Smooth muscle cell (in vitro differentiated cells): Measurements from ENCODE around the gene HOXA4. TPM values are rescaled to one million over a fixed set of nuclear protein-coding genes. Genes with fewer than 3 reads are reported as not detected.

Source experiments
- DNase-seq: peaks from one replicate; lab custom pipeline; 2025; ENCODE audit not compliant: unreplicated experiment; lab: John Stamatoyannopoulos, UW
- H2AFZ ChIP-seq: fragments of 200-600 bp; sonication (generic); 2 replicates; pipeline ENCODE4 v1.6.0; 2016; ENCODE audit warnings: antibody characterized with exemption, low read depth, mild to moderate bottlenecking
- H3F3A ChIP-seq: fragments of 200-600 bp; sonication (generic); 2 replicates; pipeline ENCODE4 v1.6.0; 2017; ENCODE audit warnings: antibody characterized with exemption, low read depth
- H3K27ac ChIP-seq: fragments of 200-600 bp; sonication (generic); 2 replicates; pipeline ENCODE4 v1.5.1; 2016; ENCODE audit warnings: low read depth, mild to moderate bottlenecking
- H3K27me3 ChIP-seq: fragments of 200-600 bp; sonication (generic); 2 replicates; pipeline ENCODE4 v1.6.1; 2016; ENCODE audit warnings: low read depth, mild to moderate bottlenecking
- H3K36me3 ChIP-seq: fragments of 200-600 bp; sonication (generic); 2 replicates; pipeline ENCODE4 v1.5.1; 2016; ENCODE audit warnings: low read depth
- H3K4me1 ChIP-seq: fragments of 200-600 bp; sonication (generic); 2 replicates; pipeline ENCODE4 v1.5.1; 2016; ENCODE audit warnings: low read depth
- H3K4me2 ChIP-seq: fragments of 200-600 bp; sonication (generic); 2 replicates; pipeline ENCODE4 v1.6.0; 2016; ENCODE audit warnings: mild to moderate bottlenecking
- H3K4me3 ChIP-seq: fragments of 200-600 bp; sonication (generic); 2 replicates; pipeline ENCODE4 v1.5.1; 2016; ENCODE audit warnings: mild to moderate bottlenecking
- H3K79me2 ChIP-seq: fragments of 200-600 bp; sonication (generic); 2 replicates; pipeline ENCODE4 v1.6.0; 2016; ENCODE audit warnings: low read depth, mild to moderate bottlenecking
- H3K9ac ChIP-seq: fragments of 200-600 bp; sonication (generic); 2 replicates; pipeline ENCODE4 v1.6.0; 2016; ENCODE audit warnings: low read depth
- H3K9me3 ChIP-seq: fragments of 200-600 bp; sonication (generic); replicated peaks from 2 replicates; pipeline ENCODE4 v1.5.1; 2016; ENCODE audit warnings: low read depth
- H4K20me1 ChIP-seq: fragments of 200-600 bp; sonication (generic); 2 replicates; pipeline ENCODE4 v1.6.0; 2016; ENCODE audit warnings: low read depth
- CTCF ChIP-seq: fragments of 200-600 bp; sonication (generic); IDR thresholded peaks from 2 replicates; pipeline ENCODE4 v1.5.1; 2017; ENCODE audit warnings: borderline replicate concordance, mild to moderate bottlenecking, antibody characterized with exemption; ENCODE audit not compliant: insufficient read depth, poor library complexity, severe bottlenecking
- WGBS: methylation state at CpG from one replicate; pipeline ENCODE4 v1.1.7; 2016; ENCODE audit warnings: low lambda C conversion rate; 5-methylcytosine and 5-hydroxymethylcytosine counted together
- polyA plus RNA-seq: library from polyadenylated mRNA; unstranded; fragments of >200 nt; fragmentation: Nextera tagmentation; extraction: Ambion mirVana; gene quantifications from 2 replicates; pipeline ENCODE4 v1.2.1, GENCODE V29; 2016
- total RNA-seq: library from RNA; depleted of rRNA; stranded (reverse); fragments of >200 nt; gene quantifications from 2 replicates; pipeline ENCODE4 v1.2.3, GENCODE V29; 2014

Gene HOXA4
- total and polyA plus RNA-seq, 2 experiments from 2014 or later = 0.22 TPM; not detected in 1

GRCh38 chr7:27147199-27148030 is 16.9 kb upstream of the HOXA4 start, which contains the start of gene HOXA6:
HOXA6 (minus strand) TSS chr7:27147774; CDS start chr7:27147749, 25 bp downstream.
- no peak within 1 kb of the TSS for H3K27ac ChIP-seq
- H3F3A ChIP-seq = no peaks in the 10 kb centered on the region
- H4K20me1 ChIP-seq = no peaks in the 10 kb centered on the region
- WGBS = 24% methylated on average over 58 of the region's 63 CpGs
- peak within 1 kb of the TSS; percentile 74 for H3K4me2 ChIP-seq
- peak within 1 kb of the TSS; percentile 32 for H3K4me3 ChIP-seq
- TF ChIP-seq CTCF = no peak
- H3K4me1 ChIP-seq = peaks cover 7% of the 10 kb centered on the region
- no peak for DNase-seq
- H3K36me3 ChIP-seq = no peaks in the 10 kb centered on the region
- H3K79me2 ChIP-seq = no peaks in the 10 kb centered on the region
- H3K9ac ChIP-seq = no peak within 1 kb of the TSS
- no peak within 1 kb of the TSS for H2AFZ ChIP-seq
- H3K27me3 ChIP-seq = peaks cover 99% of the 10 kb centered on the region
- H3K9me3 ChIP-seq = no peaks in the 10 kb centered on the region

GRCh38 chr7:27146491-27147198 is 16.1 kb upstream of the HOXA4 start:
- Histone ChIP-seq H3K9ac (no peak overlapping the region), H3K36me3 (no peaks in the 10 kb centered on the region), H3K79me2 (no peaks in the 10 kb centered on the region), H3K27ac (no peak overlapping the region), H3K4me2 (no peak overlapping the region), H3K27me3 (peaks cover 99% of the 10 kb centered on the region), H3F3A (no peaks in the 10 kb centered on the region), H3K4me1 (peaks cover 7% of the 10 kb centered on the region), H4K20me1 (no peaks in the 10 kb centered on the region), H2AFZ (no peak overlapping the region), H3K4me3 (no peak overlapping the region), H3K9me3 (no peaks in the 10 kb centered on the region)
- no peak for TF ChIP-seq CTCF
- DNase-seq = no peak
- WGBS = 66% methylated on average over 5 of the region's 5 CpGs

GRCh38 chr7:27145914-27146412 is 15.4 kb upstream of the HOXA4 start:
- Histone ChIP-seq H3K9ac (no peak overlapping the region), H2AFZ (no peak overlapping the region), H3K9me3 (no peaks in the 10 kb centered on the region), H3K27ac (no peak overlapping the region), H3K4me3 (no peak overlapping the region), H3K27me3 (peaks cover 99% of the 10 kb centered on the region), H3K36me3 (no peaks in the 10 kb centered on the region), H4K20me1 (no peaks in the 10 kb centered on the region), H3K4me1 (peaks cover 7% of the 10 kb centered on the region), H3K4me2 (no peak overlapping the region), H3K79me2 (no peaks in the 10 kb centered on the region), H3F3A (no peaks in the 10 kb centered on the region)
- WGBS = 67% methylated on average over 10 of the region's 11 CpGs
- no peak for TF ChIP-seq CTCF
- no peak for DNase-seq
